ENCODE measurements around the gene PHETA1.

PHETA1 gene, protein sequence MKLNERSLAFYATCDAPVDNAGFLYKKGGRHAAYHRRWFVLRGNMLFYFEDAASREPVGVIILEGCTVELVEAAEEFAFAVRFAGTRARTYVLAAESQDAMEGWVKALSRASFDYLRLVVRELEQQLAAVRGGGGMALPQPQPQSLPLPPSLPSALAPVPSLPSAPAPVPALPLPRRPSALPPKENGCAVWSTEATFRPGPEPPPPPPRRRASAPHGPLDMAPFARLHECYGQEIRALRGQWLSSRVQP

DNA sequence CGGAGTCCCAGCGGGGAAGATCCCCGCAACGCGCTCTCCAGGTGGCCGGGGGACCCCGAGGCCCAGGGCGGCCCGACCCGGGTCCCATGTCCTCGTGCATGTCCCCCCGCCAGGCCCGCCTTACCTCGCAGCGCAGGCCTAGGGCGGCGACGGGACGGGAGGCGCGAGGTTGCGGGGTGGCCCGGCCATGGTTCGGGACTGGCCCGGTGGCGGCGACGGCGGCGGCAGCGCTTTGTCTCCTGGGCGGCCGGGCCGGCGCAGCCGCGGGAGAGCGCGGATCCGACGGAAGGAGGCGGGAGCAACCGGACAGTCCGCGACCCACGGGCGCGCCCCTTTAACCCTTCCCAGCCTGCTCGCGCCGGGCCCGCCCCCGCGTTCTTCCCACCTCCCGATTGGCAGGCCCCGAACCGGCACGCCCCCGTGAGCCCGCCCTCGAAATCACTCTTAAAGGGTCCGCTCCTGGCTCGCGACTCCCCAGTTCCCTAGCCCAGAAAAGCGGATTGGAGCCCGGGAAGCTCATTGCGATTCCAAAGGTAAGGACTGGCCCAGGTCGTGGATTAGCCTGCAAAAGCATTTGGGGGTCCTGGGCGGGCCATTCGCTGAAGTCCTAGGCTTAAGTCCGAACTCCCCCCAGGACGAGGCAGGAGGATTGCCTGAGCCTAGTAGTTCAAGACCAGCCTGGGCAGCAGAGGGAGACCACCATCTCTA, at the start of gene PHETA1:
PHETA1 (minus strand) TSS at position 308 of the 708 bp plus-strand sequence. CDS start 5,668 bp downstream, outside the sequence.
- peak; percentile 17 for DNase-seq (ENCODE audit: low read depth, low spot score)
- TF ChIP-seq, protein P1, sequence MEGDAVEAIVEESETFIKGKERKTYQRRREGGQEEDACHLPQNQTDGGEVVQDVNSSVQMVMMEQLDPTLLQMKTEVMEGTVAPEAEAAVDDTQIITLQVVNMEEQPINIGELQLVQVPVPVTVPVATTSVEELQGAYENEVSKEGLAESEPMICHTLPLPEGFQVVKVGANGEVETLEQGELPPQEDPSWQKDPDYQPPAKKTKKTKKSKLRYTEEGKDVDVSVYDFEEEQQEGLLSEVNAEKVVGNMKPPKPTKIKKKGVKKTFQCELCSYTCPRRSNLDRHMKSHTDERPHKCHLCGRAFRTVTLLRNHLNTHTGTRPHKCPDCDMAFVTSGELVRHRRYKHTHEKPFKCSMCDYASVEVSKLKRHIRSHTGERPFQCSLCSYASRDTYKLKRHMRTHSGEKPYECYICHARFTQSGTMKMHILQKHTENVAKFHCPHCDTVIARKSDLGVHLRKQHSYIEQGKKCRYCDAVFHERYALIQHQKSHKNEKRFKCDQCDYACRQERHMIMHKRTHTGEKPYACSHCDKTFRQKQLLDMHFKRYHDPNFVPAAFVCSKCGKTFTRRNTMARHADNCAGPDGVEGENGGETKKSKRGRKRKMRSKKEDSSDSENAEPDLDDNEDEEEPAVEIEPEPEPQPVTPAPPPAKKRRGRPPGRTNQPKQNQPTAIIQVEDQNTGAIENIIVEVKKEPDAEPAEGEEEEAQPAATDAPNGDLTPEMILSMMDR (IDR thresholded peaks at IDR 0.05; ENCODE audit: insufficient read depth, low read length, missing control alignments), result no peak
- POLR2A ChIA-PET, result interaction anchor here (0.7 kb wide), 1 partner anchor 95 kb away, joined by 3 read pairs; no protein-coding TSS in a partner anchor
- CTCF ChIA-PET, result interaction anchor here (1.2 to 4.4 kb wide), 5 partner anchors 14 to 161 kb away, joined by 3 to 33 read pairs (median 5); no protein-coding TSS in a partner anchor
- H3K4me3 ChIP-seq (ENCODE audit: low read depth, low read length), result peak within 1 kb of the TSS; percentile 83

DNA sequence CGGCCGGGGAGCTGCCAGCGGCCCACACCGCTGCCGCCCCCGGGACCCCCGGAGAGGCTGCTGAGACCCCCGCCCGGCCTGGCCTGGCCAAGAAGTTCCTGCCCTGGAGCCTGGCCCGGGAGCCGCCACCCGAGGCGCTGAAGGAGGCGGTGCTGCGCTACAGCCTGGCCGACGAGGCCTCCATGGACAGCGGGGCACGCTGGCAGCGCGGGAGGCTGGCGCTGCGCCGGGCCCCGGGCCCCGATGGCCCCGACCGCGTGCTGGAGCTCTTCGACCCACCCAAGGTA, 49.6 kb upstream of the PHETA1 start:
- DNase-seq (ENCODE audit: low read depth, low spot score), result no peak
- CTCF ChIA-PET, result interaction anchor here (0.9 to 1.7 kb wide), 3 partner anchors 10 to 25 kb away, joined by 3 to 5 read pairs (median 4); no protein-coding TSS in a partner anchor
- TF ChIP-seq, protein P1 (IDR thresholded peaks at IDR 0.05; ENCODE audit: insufficient read depth, low read length, missing control alignments), result no peak
- POLR2A ChIA-PET, result no interaction called here
- H3K4me3 ChIP-seq (ENCODE audit: low read depth, low read length), result no peak overlapping the region

DNA sequence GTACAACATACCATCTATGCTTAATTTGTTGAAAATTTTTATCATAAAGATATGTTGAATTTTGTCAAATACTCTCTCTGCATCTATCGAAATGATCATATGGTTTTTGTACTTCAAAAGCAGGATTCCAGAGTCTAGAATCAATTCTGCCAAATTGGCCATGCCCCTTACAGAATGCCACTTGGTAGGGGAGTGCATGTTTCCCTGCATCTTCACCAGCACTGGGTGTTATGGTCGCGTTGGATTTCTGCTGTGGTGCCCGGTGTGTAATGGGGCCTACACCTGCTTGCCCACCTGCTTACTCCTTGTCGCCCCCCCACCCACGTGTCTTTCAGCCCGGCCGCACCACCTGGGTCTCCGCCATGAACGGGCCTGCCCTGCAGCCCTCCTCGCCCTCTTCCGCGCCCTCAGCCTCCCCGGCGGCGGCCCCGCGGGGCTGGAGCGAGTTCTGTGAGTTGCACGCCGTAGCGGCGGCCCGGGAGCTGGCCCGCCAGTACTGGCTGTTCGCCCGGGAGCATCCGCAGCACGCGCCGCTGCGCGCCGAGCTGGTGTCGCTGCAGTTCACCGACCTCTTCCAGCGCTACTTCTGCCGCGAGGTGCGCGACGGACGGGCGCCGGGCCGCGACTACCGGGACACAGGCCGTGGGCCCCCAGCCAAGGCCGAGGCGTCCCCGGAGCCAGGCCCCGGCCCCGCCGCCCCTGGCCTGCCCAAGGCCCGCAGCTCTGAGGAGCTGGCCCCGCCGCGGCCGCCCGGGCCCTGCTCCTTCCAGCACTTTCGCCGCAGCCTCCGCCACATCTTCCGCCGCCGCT, 49.1 kb upstream of the PHETA1 start:
- ChIA-PET CTCF (interaction anchor here (0.9 to 1.7 kb wide), 3 partner anchors 10 to 25 kb away, joined by 3 to 5 read pairs (median 4); no protein-coding TSS in a partner anchor), POLR2A (no interaction called here)
- no peak overlapping the region for H3K4me3 ChIP-seq (ENCODE audit: low read depth, low read length)
- TF ChIP-seq, protein P1 (IDR thresholded peaks at IDR 0.05; ENCODE audit: insufficient read depth, low read length, missing control alignments), result no peak
- DNase-seq (ENCODE audit: low read depth, low spot score), result no peak

DNA sequence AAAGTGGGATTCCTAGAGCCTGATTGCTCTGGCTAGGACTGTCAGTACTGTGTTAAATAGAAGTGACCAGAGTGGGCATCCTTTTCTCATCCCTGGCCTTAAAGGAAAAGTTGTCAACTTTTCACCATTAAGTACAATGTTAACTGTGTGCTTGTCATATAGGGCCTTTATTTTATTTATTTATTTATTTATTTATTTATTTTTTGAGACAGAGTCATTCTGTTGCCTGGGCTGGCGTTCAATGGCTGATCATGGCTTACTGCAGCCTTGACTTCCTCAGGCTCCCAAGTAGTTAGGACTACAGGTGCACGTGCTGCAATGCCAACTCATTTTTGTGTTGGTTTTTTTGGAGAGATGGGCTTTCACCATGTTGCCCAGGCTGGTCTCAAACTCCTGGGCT, 48.4 kb upstream of the PHETA1 start:
- POLR2A ChIA-PET, result no interaction called here
- TF ChIP-seq, protein P1 (IDR thresholded peaks at IDR 0.05; ENCODE audit: insufficient read depth, low read length, missing control alignments), result no peak
- DNase-seq (ENCODE audit: low read depth, low spot score), result no peak
- CTCF ChIA-PET, result interaction anchor here (2.0 kb wide), 1 partner anchor 35 kb away, joined by 5 read pairs; no protein-coding TSS in a partner anchor
- H3K4me3 ChIP-seq (ENCODE audit: low read depth, low read length), result no peak overlapping the region

GRCh38 chr12:111414711-111415252, 45.9 kb upstream of the PHETA1 start:
- DNase-seq (ENCODE audit: low read depth, low spot score), result no peak
- ChIA-PET POLR2A (no interaction called here), CTCF (interaction anchor here (1.5 to 25.8 kb wide), 3 partner anchors 10 to 32 kb away, joined by 3 to 899 read pairs (median 56); no protein-coding TSS in a partner anchor)
- no peak overlapping the region for H3K4me3 ChIP-seq (ENCODE audit: low read depth, low read length)
- TF ChIP-seq, protein P1 (IDR thresholded peaks at IDR 0.05; ENCODE audit: insufficient read depth, low read length, missing control alignments), result no peak
